LNCAP (cell line): ENCODE data around the gene PEA15.

ENCODE experiments used
- CTCF ChIP-seq: fragments of 450-650 bp; IDR thresholded peaks from 2 replicates; pipeline ENCODE4 v1.5.1; 2017; ENCODE audit warnings: mild to moderate bottlenecking

The PEA15 gene

GRCh38 chr1:160205242-160206035, at the start of gene PEA15:
TSS of gene PEA15 (plus strand) at chr1:160205384. CDS start at chr1:160211545, 6,161 bp downstream.
- no peak for TF ChIP-seq CTCF

- no peak for TF ChIP-seq CTCF
Observed at GRCh38 chr1:160156361-160156760, 48.8 kb upstream of the PEA15 start.

- no peak for TF ChIP-seq CTCF
Observed at GRCh38 chr1:160157174-160157573, 48.0 kb upstream of the PEA15 start.

- TF ChIP-seq CTCF, result no peak
Observed at GRCh38 chr1:160158031-160158430, 47.2 kb upstream of the PEA15 start.

- no peak for TF ChIP-seq CTCF
Observed at GRCh38 chr1:160158534-160158933, 46.6 kb upstream of the PEA15 start.

- TF ChIP-seq CTCF, result no peak
Observed at GRCh38 chr1:160159846-160160245, 45.3 kb upstream of the PEA15 start.

GRCh38 chr1:160161965-160162705, 43.0 kb upstream of the PEA15 start:
- TF ChIP-seq CTCF, result peak; percentile 14; the same call in 1 of the 2 replicates
